C4-2B (cell line): Measurements from ENCODE around the gene NOTUM.

ENCODE experiments used
- CTCF ChIP-seq: fragments of 450-650 bp; conservative IDR thresholded peaks from 2 replicates; pipeline ENCODE4 v1.5.1; 2017; ENCODE audit warnings: mild to moderate bottlenecking
- ZFX ChIP-seq: fragments of 450-650 bp; IDR thresholded peaks from 2 replicates; pipeline ENCODE4 v1.6.1; 2017

DNA sequence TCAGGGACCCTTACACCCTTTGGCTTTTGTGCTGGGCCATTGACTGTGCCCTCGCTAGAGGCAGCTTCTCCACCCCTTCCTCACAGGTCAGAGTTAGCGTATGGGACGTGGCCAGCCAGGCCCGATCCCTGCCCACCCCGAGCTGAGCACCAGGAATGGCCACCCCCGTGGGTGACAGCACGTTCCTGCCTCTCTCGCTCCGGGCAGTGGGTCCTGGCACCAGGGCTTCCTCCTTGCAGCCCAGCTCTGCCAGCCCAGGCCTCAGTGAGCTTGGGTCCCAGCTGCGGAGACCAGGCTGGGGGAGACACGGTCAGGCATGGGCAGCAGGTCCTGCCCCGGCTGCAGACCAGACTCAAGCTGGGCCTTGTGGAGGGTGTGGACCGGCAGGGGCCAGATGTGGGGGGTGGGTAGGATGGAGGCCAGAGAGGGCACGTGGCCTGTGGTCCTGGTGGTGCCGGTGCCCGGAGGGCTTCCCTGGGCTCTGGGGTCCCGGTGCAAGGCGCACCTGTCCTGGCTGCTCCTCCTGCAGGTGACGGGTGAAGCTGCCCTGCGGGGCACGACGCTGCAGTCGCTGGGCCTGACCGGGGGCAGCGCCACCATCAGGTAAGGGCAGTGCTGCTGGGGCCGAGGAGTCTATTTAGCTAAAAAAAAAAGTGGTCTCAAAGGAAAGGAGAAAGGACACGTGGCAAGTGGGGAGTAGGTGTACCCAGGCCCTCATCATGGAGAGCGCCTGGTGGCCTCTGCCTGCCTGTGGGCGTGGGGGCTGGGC is 34.7 kb upstream of the NOTUM start:
- TF ChIP-seq CTCF, result no peak
- TF ChIP-seq ZFX, result no peak
